HL-60 (cell line): Measurements from ENCODE around the gene DOK7.

Experiments
- DNase-seq, 2 experiments: peaks; one replicate each; pipeline ENCODE4 v3.0.0-alpha.2; 2010 to 2020; ENCODE audit warnings: low read depth in 1 of 2, low spot score in 1 of 2
- H3K27ac ChIP-seq: fragments of 250-450 bp; sonication (Bioruptor Pico); replicated peaks from 2 replicates; pipeline ENCODE4 v1.5.1; 2020; ENCODE audit warnings: mild to moderate bottlenecking, moderate library complexity
- H3K27me3 ChIP-seq: fragments of 250-450 bp; sonication (Bioruptor Pico); 2 replicates; pipeline ENCODE4 v1.5.1; 2021; ENCODE audit warnings: mild to moderate bottlenecking, moderate library complexity; ENCODE audit not compliant: insufficient read depth, poor library complexity, severe bottlenecking
- H3K4me3 ChIP-seq: replicated peaks from 2 replicates; pipeline ENCODE4 v1.5.1; 2011; ENCODE audit warnings: mild to moderate bottlenecking, control low read depth, low read length; ENCODE audit not compliant: insufficient read depth
- GABPA ChIP-seq: IDR thresholded peaks from 2 replicates; pipeline ENCODE4 v1.6.1; 2012; ENCODE audit warnings: low read depth
- POLR2AphosphoS5 ChIP-seq: IDR thresholded peaks from 2 replicates; pipeline ENCODE4 v1.6.1; 2012; ENCODE audit warnings: low read depth
- SPI1 ChIP-seq: IDR thresholded peaks from 2 replicates; pipeline ENCODE4 v1.6.1; 2012; ENCODE audit warnings: low read depth, mild to moderate bottlenecking, borderline replicate concordance
- TF ChIP-seq, protein P1 (sequence below): IDR thresholded peaks from 2 replicates; pipeline ENCODE4 v1.6.1; 2012; ENCODE audit warnings: low read depth; ENCODE audit not compliant: insufficient replicate concordance
- TF ChIP-seq, protein P2 (sequence below): IDR thresholded peaks from one replicate; pipeline ENCODE4 v1.5.1; 2011; ENCODE audit warnings: low read length, control low read depth, inconsistent platforms; ENCODE audit not compliant: insufficient read depth

DOK7 gene

DNA sequence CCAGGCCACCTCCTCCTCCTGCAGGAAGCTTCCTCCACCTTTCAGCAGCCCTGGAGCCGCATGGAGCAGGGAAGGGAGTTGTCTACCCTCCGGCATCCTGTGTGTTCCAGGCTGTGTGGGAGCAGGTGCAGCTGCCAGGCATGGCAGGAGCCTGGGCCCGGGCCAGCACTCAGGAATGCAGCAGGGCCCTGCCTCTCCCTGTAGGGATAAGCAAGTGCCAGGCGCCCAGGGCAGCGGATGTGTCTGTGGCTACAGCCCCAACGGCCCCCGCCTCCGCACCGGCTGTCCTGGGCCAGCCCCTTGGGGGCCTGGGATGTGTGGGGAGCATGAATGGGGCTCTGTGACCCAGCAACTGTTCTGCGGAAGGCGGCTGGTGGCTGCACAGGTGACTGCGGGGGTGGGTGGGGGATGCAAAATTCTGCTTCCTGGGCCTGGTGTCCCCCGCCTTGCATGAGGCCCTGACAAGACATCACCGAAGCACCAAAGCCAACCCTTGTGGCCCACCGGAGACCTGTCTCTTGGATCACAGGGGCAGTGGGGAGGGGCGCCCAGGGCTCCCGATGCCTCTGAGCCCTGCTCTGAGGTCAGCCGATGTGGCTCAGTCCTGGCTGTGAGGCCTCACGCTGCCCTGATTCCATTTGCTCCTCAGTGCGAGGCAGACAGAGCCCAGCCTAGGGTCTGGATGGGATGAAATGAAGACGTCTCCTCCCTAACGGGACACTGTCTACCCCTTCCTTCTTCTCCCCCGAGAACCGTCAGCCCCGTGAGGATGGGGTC is 1.4 kb upstream of the DOK7 start:
- Histone ChIP-seq H3K4me3 (no peak overlapping the region), H3K27ac (no peak overlapping the region), H3K27me3 (peaks cover 31% of the 10 kb centered on the region)
- TF ChIP-seq GABPA (no peak), SPI1 (no peak), POLR2AphosphoS5 (no peak)
- TF ChIP-seq, protein P1, sequence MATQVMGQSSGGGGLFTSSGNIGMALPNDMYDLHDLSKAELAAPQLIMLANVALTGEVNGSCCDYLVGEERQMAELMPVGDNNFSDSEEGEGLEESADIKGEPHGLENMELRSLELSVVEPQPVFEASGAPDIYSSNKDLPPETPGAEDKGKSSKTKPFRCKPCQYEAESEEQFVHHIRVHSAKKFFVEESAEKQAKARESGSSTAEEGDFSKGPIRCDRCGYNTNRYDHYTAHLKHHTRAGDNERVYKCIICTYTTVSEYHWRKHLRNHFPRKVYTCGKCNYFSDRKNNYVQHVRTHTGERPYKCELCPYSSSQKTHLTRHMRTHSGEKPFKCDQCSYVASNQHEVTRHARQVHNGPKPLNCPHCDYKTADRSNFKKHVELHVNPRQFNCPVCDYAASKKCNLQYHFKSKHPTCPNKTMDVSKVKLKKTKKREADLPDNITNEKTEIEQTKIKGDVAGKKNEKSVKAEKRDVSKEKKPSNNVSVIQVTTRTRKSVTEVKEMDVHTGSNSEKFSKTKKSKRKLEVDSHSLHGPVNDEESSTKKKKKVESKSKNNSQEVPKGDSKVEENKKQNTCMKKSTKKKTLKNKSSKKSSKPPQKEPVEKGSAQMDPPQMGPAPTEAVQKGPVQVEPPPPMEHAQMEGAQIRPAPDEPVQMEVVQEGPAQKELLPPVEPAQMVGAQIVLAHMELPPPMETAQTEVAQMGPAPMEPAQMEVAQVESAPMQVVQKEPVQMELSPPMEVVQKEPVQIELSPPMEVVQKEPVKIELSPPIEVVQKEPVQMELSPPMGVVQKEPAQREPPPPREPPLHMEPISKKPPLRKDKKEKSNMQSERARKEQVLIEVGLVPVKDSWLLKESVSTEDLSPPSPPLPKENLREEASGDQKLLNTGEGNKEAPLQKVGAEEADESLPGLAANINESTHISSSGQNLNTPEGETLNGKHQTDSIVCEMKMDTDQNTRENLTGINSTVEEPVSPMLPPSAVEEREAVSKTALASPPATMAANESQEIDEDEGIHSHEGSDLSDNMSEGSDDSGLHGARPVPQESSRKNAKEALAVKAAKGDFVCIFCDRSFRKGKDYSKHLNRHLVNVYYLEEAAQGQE: no peak
- TF ChIP-seq, protein P2, sequence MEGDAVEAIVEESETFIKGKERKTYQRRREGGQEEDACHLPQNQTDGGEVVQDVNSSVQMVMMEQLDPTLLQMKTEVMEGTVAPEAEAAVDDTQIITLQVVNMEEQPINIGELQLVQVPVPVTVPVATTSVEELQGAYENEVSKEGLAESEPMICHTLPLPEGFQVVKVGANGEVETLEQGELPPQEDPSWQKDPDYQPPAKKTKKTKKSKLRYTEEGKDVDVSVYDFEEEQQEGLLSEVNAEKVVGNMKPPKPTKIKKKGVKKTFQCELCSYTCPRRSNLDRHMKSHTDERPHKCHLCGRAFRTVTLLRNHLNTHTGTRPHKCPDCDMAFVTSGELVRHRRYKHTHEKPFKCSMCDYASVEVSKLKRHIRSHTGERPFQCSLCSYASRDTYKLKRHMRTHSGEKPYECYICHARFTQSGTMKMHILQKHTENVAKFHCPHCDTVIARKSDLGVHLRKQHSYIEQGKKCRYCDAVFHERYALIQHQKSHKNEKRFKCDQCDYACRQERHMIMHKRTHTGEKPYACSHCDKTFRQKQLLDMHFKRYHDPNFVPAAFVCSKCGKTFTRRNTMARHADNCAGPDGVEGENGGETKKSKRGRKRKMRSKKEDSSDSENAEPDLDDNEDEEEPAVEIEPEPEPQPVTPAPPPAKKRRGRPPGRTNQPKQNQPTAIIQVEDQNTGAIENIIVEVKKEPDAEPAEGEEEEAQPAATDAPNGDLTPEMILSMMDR: no peak
- DNase-seq: no peak

DNA sequence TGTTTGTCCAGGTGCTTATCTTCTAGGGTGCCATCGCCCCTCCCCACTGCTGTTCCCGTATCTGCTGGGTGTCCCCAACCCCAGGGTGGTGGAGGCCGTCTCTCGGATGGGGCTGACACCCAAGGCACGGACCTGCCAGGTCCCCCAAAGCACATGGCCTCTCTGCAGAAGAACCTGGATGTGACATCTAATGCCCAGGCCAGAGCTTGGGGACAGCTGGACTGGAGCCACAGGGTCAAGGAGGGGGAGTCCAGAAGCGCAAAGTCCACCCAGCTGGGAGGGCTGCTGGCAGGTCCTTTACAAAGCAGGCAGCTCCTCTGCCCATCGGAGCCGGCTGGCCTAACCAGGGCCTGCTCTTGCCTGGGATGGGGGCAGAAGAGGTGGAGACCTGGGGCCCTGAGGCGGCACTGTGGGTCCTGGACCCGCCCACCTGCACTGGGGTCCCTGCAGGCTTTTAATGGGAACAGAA is 751 bp upstream of the DOK7 start:
- no peak for DNase-seq
- H3K27me3 ChIP-seq: peaks cover 31% of the 10 kb centered on the region
- H3K4me3 ChIP-seq: no peak overlapping the region
- H3K27ac ChIP-seq: no peak overlapping the region
- TF ChIP-seq POLR2AphosphoS5 (no peak), SPI1 (no peak), GABPA (no peak)
- TF ChIP-seq, protein P2: no peak
- TF ChIP-seq, protein P1: no peak

DNA sequence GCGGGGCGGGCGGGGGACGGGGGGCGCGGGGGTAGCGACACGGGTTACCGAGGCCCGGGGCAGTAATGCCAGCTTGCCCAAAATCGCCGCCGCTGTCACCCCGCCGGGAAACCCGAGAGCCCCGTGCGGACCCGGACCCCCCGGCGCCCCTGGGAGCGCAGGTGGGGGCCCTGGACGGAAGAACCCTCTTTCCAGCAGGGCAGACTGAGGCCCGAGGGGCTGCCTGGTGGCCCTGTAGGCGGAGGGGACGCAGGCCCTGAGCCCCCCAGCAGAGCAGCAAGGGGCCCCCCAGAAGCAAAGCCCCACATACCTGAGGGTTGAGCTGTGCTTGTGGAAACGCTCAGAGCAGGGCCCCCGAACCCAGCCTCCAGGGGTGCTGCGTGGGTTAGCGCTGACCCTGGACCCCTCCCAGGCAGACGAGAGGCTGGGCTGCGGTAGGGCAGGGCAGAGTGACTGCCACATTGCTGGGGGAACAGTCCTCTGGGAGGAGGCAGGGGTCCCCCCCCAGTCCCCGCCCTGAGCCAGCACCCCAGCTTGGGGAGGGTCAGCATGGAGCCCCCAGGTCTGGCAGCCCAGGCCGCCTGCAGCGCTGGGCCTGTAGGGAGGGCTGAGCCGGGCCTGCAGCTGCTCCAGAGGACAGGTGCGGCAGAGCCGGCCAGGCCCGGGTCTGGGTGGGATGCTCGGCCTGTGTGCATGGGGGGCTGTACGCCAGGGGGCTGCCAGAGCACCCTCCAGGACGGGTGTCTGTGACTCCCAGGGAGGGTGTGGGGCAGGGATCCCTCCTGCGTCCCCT is 646 bp downstream of the DOK7 start:
- H3K27ac ChIP-seq: no peak overlapping the region
- H3K27me3 ChIP-seq: peaks cover 31% of the 10 kb centered on the region
- TF ChIP-seq GABPA: no peak
- TF ChIP-seq, protein P1: no peak
- TF ChIP-seq POLR2AphosphoS5: no peak
- no peak for TF ChIP-seq SPI1
- TF ChIP-seq, protein P2: no peak
- DNase-seq: no peak
- no peak overlapping the region for H3K4me3 ChIP-seq
